LNCaP clone FGC (cell line): Measurements from ENCODE around the gene SCN2A.

Source experiments
- DNase-seq: peaks from one replicate; pipeline ENCODE4 v3.0.0-alpha.2; 2011; ENCODE audit warnings: low read depth
- H3K4me3 ChIP-seq: 2 replicates; pipeline ENCODE4 v1.5.1; 2011; ENCODE audit warnings: mild to moderate bottlenecking, low read depth, low read length, control low read depth
- TF ChIP-seq, protein P1 (sequence below): IDR thresholded peaks from 2 replicates; pipeline ENCODE4 v1.5.1; 2012; ENCODE audit warnings: mild to moderate bottlenecking; ENCODE audit not compliant: control insufficient read depth, insufficient read depth; ENCODE audit errors: extremely low read depth

Gene SCN2A

DNA sequence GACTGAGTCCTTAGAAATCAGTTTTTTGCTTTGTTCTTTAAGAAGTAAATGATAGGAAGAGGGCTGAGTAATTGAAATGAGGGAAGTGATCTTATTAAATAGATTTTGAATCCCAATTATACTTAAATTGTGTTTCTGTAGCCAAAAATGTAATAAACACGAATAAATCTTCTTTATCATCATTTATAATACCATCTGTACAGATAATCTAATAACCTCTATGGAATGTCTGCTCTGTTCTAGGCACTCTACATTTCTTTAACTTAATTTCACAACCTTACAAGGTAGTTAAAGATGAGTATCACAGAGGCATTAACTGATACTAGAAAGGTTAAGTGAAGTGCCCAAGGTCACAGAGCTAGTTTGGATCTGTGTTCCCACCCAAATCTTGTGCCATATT is 14.3 kb upstream of the SCN2A start:
- TF ChIP-seq, protein P1, sequence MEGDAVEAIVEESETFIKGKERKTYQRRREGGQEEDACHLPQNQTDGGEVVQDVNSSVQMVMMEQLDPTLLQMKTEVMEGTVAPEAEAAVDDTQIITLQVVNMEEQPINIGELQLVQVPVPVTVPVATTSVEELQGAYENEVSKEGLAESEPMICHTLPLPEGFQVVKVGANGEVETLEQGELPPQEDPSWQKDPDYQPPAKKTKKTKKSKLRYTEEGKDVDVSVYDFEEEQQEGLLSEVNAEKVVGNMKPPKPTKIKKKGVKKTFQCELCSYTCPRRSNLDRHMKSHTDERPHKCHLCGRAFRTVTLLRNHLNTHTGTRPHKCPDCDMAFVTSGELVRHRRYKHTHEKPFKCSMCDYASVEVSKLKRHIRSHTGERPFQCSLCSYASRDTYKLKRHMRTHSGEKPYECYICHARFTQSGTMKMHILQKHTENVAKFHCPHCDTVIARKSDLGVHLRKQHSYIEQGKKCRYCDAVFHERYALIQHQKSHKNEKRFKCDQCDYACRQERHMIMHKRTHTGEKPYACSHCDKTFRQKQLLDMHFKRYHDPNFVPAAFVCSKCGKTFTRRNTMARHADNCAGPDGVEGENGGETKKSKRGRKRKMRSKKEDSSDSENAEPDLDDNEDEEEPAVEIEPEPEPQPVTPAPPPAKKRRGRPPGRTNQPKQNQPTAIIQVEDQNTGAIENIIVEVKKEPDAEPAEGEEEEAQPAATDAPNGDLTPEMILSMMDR = no peak
- H3K4me3 ChIP-seq = no peak overlapping the region
- no peak for DNase-seq

DNA sequence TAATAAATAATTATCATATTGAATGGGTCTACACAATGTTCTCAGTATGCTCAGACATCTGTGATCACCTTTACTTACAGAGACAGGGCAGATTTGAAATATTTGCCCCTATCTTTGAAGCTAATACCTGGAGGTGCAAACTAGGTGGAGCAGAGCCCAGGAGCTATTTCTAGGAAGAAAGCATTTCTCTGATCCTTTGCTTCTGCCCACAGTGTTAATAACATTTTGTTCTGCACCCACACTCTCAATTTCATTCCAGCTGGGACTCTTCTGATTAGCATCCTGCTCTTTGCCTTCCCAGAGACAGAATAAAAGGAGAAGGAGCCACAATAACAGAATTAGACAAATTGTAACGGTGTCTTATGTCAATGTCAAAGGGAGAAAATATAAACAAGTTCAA is 11.6 kb upstream of the SCN2A start:
- TF ChIP-seq, protein P1 = no peak
- H3K4me3 ChIP-seq = no peak overlapping the region
- no peak for DNase-seq

DNA sequence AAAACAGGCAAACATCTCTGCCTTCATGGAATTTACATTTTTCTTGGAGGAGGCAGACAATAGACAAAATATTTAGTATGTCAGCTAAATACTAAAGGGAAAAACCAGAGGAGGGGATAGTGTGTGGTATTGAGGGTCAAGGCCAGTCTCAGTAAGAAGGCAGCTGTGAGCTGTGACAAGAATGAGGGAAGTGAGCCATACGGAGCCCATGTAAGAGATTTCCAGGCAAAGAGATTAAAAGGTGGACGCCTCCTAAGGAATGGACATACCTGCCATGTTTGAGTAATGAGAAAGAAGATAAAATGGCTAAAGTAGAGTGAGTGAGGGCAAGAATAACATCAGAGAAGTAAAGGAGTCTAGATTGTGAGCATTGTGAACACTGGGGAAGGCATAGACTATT is 2.2 kb upstream of the SCN2A start:
- no peak overlapping the region for H3K4me3 ChIP-seq
- TF ChIP-seq, protein P1 = no peak
- DNase-seq = no peak

DNA sequence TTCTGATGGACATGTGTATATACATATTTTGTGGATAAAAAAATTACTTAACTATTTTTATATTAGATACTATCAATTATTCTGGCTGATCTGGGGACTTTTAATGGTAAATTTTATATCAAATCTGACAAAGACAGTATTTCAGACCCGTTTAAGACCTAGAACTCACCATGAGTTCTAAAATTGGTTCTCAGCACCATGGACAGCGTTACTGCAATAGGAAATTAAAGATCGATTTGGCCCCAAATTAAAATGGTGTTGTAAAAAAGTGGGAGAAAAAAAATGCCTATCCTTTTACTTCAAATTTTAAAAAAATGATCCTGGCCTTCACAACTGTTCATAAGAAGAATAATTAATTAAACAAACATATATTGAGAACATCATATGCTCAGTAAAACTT is 919 bp upstream of the SCN2A start:
- H3K4me3 ChIP-seq = no peak overlapping the region
- no peak for DNase-seq
- TF ChIP-seq, protein P1 = no peak

DNA sequence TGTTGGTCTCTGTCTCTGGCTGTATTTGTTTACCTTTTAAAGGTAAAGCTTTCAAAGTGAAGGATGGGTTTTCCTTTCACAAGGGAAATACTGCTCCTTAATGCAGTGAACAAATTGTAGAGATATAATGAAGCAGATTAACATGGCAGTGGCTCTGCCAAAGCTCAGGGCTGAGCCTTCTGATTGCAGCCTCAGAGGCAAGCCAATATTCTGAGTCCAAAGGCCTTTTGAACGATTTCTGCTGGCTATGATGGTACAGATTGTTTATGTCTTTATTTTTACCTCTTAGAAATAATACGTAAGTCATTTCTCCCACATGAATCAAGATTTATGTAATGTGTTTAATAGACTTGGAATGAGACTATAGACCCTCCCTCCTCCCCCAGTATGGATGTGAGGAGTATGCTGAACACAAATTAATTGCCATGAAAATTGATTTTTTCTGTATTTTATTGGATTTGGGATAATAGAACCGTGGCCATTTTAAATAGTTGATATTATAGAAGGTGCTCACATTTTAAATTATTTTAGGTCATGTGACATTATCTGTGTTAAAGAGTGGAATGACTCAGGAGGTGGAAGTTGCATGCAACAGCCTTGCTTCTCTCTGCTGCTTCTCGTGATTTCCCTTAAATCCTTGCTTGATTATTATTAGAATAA is 772 bp downstream of the SCN2A start:
- H3K4me3 ChIP-seq = no peak overlapping the region
- no peak for DNase-seq
- TF ChIP-seq, protein P1 = no peak

DNA sequence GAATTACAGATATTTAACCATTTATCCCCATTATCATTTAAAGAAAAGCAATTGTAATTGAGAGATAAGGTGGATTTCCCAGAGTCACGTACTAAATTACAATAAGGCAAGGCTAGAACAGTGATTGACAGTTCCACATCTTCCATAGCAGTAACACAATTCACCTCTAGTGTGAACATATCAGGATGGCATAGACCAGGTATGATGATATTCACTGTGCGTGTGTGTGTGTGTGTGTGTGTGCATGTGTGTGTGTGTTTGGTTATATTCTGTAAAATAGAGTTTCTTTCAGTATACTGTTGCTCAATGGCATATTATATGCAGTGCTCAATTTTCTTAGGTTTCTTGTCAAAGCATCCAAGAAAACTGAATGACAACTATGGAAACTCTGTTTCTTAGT is 1.7 kb downstream of the SCN2A start:
- TF ChIP-seq, protein P1 = no peak
- DNase-seq = no peak
- H3K4me3 ChIP-seq = no peak overlapping the region
